Tibial nerve (tissue), 3 donors: Measurements from ENCODE around the gene ECEL1.

Experiments
- POLR2A ChIP-seq, 2 donors: fragments of 450-650 bp; IDR thresholded peaks; one replicate each; pipeline ENCODE4 v1.6.1; 2017; ENCODE audit warnings: antibody characterized with exemption in 2 of 2, mild to moderate bottlenecking in 2 of 2, moderate library complexity in 2 of 2
- TF ChIP-seq, protein P1 (sequence below), 5 experiments: fragments of 200-600 bp in 3 of 5; fragments of 450-650 bp in 2 of 5; sonication (generic) in 3 of 5; IDR thresholded peaks; one replicate each; pipeline ENCODE4 v1.5.1; 2016 to 2019; ENCODE audit warnings: antibody characterized with exemption in 5 of 5, mild to moderate bottlenecking in 3 of 5, moderate library complexity in 2 of 5

DNA sequence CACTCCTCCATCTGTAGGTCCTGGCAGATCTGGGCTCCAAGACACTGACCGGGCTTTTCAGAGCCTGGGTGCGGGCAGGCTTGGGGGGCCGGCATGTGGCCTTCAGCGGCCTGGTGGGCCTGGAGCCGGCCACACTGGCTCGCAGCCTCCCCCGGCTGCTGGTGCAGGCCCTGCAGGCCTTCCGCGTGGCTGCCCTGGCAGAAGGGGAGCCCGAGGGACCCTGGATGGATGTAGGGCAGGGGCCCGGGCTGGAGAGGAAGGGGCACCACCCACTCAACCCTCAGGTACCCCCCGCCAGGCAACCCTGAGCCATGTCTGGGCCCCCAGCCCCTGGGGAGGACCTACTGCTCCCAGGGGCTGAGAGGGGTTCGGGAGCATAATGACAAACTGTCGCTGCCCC lies 37.6 kb upstream of the ECEL1 start:
- TF ChIP-seq, protein P1, sequence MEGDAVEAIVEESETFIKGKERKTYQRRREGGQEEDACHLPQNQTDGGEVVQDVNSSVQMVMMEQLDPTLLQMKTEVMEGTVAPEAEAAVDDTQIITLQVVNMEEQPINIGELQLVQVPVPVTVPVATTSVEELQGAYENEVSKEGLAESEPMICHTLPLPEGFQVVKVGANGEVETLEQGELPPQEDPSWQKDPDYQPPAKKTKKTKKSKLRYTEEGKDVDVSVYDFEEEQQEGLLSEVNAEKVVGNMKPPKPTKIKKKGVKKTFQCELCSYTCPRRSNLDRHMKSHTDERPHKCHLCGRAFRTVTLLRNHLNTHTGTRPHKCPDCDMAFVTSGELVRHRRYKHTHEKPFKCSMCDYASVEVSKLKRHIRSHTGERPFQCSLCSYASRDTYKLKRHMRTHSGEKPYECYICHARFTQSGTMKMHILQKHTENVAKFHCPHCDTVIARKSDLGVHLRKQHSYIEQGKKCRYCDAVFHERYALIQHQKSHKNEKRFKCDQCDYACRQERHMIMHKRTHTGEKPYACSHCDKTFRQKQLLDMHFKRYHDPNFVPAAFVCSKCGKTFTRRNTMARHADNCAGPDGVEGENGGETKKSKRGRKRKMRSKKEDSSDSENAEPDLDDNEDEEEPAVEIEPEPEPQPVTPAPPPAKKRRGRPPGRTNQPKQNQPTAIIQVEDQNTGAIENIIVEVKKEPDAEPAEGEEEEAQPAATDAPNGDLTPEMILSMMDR (IDR thresholded peaks at IDR 0.05), result no peak
- no peak for TF ChIP-seq POLR2A (IDR thresholded peaks at IDR 0.05)
